ENCODE measurements around the gene WRAP73. TPM values are rescaled to one million over a fixed set of nuclear protein-coding genes. Genes with fewer than 3 reads are reported as not detected.
"Not testable (repeated sequence)": the region's sequence is repeated elsewhere in the genome, so short reads cannot be mapped to it uniquely, and the experiment has no call there.

The WRAP73 gene
- total RNA-seq, 1 experiment from 2014 or later = 41.2 TPM

- H3K9me3 ChIP-seq (ENCODE audit: low read depth, low read length, poor library complexity, severe bottlenecking) = peaks cover 6% of the 10 kb centered on the region
- no peaks in the 10 kb centered on the region for H3K36me3 ChIP-seq (ENCODE audit: insufficient read depth, low read length, poor library complexity, severe bottlenecking)
- ChIA-PET POLR2A (ENCODE audit: low non-redundant PET) (no interaction called here), CTCF (no interaction called here)
- no TSS peak for BruUV-seq (replicated peaks)
- no peak overlapping the region for H3K27ac ChIP-seq (ENCODE audit: low read depth, low read length, poor library complexity, severe bottlenecking)
- intact Hi-C loops (cut with micrococcal nuclease; ENCODE audit: unreplicated experiment) = no loop called here
- no peak overlapping the region for H3K4me3 ChIP-seq (ENCODE audit: low read depth, low read length, poor library complexity, severe bottlenecking)
- TF ChIP-seq, protein P1, sequence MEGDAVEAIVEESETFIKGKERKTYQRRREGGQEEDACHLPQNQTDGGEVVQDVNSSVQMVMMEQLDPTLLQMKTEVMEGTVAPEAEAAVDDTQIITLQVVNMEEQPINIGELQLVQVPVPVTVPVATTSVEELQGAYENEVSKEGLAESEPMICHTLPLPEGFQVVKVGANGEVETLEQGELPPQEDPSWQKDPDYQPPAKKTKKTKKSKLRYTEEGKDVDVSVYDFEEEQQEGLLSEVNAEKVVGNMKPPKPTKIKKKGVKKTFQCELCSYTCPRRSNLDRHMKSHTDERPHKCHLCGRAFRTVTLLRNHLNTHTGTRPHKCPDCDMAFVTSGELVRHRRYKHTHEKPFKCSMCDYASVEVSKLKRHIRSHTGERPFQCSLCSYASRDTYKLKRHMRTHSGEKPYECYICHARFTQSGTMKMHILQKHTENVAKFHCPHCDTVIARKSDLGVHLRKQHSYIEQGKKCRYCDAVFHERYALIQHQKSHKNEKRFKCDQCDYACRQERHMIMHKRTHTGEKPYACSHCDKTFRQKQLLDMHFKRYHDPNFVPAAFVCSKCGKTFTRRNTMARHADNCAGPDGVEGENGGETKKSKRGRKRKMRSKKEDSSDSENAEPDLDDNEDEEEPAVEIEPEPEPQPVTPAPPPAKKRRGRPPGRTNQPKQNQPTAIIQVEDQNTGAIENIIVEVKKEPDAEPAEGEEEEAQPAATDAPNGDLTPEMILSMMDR (conservative IDR thresholded peaks at IDR 0.05; ENCODE audit: low read depth, low read length) = no peak
- TF ChIP-seq EZH2 (IDR thresholded peaks at IDR 0.05; ENCODE audit: borderline replicate concordance, low read depth, low read length, poor library complexity, severe bottlenecking) = no peak
- no peaks in the 10 kb centered on the region for H3K4me1 ChIP-seq (ENCODE audit: insufficient read depth, low read length, poor library complexity, severe bottlenecking)
- DNase-seq (ENCODE audit: low spot score) = no peak
- H3K27me3 ChIP-seq (replicated peaks; ENCODE audit: insufficient read depth, low read depth, low read length, poor library complexity) = no peaks in the 10 kb centered on the region
These were observed 63.8 kb downstream of the WRAP73 start for GRCh38 chr1:3585940-3586568.

DNA sequence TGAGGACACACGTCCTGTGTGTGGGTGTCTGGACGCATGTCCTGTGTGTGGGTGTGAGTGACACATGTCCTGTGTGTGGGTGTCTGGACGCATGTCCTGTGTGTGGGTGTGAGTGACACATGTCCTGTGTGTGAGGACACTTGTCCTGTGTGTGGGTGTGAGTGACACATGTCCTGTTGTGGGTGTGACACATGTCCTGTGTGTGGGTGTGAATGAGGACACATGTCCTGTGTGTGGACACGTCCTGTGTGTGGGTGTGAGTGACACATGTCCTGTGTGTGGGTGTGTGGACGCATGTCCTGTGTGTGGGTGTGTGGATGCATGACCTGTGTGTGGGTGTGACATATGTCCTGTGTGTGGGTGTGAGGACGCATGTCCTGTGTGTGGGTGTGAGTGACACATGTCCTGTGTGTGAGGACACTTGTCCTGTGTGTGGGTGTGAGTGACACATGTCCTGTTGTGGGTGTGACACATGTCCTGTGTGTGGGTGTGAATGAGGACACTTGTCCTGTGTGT is 64.5 kb downstream of the WRAP73 start:
- H3K9me3 ChIP-seq (ENCODE audit: low read depth, low read length, poor library complexity, severe bottlenecking); CTCF ChIA-PET; POLR2A ChIA-PET (ENCODE audit: low non-redundant PET); H3K4me3 ChIP-seq (ENCODE audit: low read depth, low read length, poor library complexity, severe bottlenecking); H3K4me1 ChIP-seq (ENCODE audit: insufficient read depth, low read length, poor library complexity, severe bottlenecking); intact Hi-C loops (cut with micrococcal nuclease; ENCODE audit: unreplicated experiment); DNase-seq (ENCODE audit: low spot score); BruUV-seq (replicated peaks); H3K27me3 ChIP-seq (replicated peaks; ENCODE audit: insufficient read depth, low read depth, low read length, poor library complexity); H3K36me3 ChIP-seq (ENCODE audit: insufficient read depth, low read length, poor library complexity, severe bottlenecking); H3K27ac ChIP-seq (ENCODE audit: low read depth, low read length, poor library complexity, severe bottlenecking): not testable (repeated sequence)

GRCh38 chr1:3584915-3585314 is 65.0 kb downstream of the WRAP73 start:
- Histone ChIP-seq H3K27me3 (replicated peaks; ENCODE audit: insufficient read depth, low read depth, low read length, poor library complexity) (no peaks in the 10 kb centered on the region), H3K36me3 (ENCODE audit: insufficient read depth, low read length, poor library complexity, severe bottlenecking) (no peaks in the 10 kb centered on the region), H3K4me3 (ENCODE audit: low read depth, low read length, poor library complexity, severe bottlenecking) (no peak overlapping the region), H3K9me3 (ENCODE audit: low read depth, low read length, poor library complexity, severe bottlenecking) (peaks cover 6% of the 10 kb centered on the region), H3K4me1 (ENCODE audit: insufficient read depth, low read length, poor library complexity, severe bottlenecking) (no peaks in the 10 kb centered on the region), H3K27ac (ENCODE audit: low read depth, low read length, poor library complexity, severe bottlenecking) (no peak overlapping the region)
- BruUV-seq (replicated peaks) = no TSS peak
- TF ChIP-seq, protein P1 (conservative IDR thresholded peaks at IDR 0.05; ENCODE audit: low read depth, low read length) = no peak
- no peak for TF ChIP-seq EZH2 (IDR thresholded peaks at IDR 0.05; ENCODE audit: borderline replicate concordance, low read depth, low read length, poor library complexity, severe bottlenecking)
- intact Hi-C loops (cut with micrococcal nuclease; ENCODE audit: unreplicated experiment) = no loop called here
- no peak for DNase-seq (ENCODE audit: low spot score)
- CTCF ChIA-PET = no interaction called here
- POLR2A ChIA-PET (ENCODE audit: low non-redundant PET) = no interaction called here

GRCh38 chr1:3583751-3584150 is 66.2 kb downstream of the WRAP73 start:
- DNase-seq (ENCODE audit: low spot score); H3K36me3 ChIP-seq (ENCODE audit: insufficient read depth, low read length, poor library complexity, severe bottlenecking); CTCF ChIA-PET; H3K9me3 ChIP-seq (ENCODE audit: low read depth, low read length, poor library complexity, severe bottlenecking); intact Hi-C loops (cut with micrococcal nuclease; ENCODE audit: unreplicated experiment); H3K4me3 ChIP-seq (ENCODE audit: low read depth, low read length, poor library complexity, severe bottlenecking); BruUV-seq (replicated peaks); POLR2A ChIA-PET (ENCODE audit: low non-redundant PET); H3K27me3 ChIP-seq (replicated peaks; ENCODE audit: insufficient read depth, low read depth, low read length, poor library complexity); H3K27ac ChIP-seq (ENCODE audit: low read depth, low read length, poor library complexity, severe bottlenecking); H3K4me1 ChIP-seq (ENCODE audit: insufficient read depth, low read length, poor library complexity, severe bottlenecking): not testable (repeated sequence)
